GM23338 (cell line): ENCODE measurements around the gene BCKDK. TPM values are rescaled to one million over a fixed set of nuclear protein-coding genes. Genes with fewer than 3 reads are reported as not detected.

ENCODE experiments used
- ATAC-seq: fragments of 200-7000 bp; cut with Tn5 transposase; 3 replicates; pipeline ENCODE4 v1.9.1; 2020
- DNase-seq: peaks from one replicate; pipeline ENCODE4 v3.0.0-alpha.2; 2015; ENCODE audit warnings: low spot score
- H2AFZ ChIP-seq: fragments of 200-600 bp; sonication (generic); 2 replicates; pipeline ENCODE4 v1.8.0; 2016; ENCODE audit warnings: antibody characterized with exemption, mild to moderate bottlenecking, moderate library complexity
- H3F3A ChIP-seq: fragments of 200-600 bp; sonication (generic); replicated peaks from 2 replicates; pipeline ENCODE4 v1.8.0; 2017; ENCODE audit warnings: antibody characterized with exemption, mixed run types, low read depth
- H3K27ac ChIP-seq: fragments of 200-600 bp; sonication (generic); 2 replicates; pipeline ENCODE4 v1.6.1; 2016; ENCODE audit warnings: low read depth
- H3K27me3 ChIP-seq: fragments of 200-600 bp; sonication (generic); 2 replicates; pipeline ENCODE4 v1.8.0; 2016; ENCODE audit warnings: mild to moderate bottlenecking, mixed run types, moderate library complexity; ENCODE audit not compliant: insufficient read depth
- H3K36me3 ChIP-seq: fragments of 200-600 bp; sonication (generic); 2 replicates; pipeline ENCODE4 v1.8.0; 2016; ENCODE audit warnings: mild to moderate bottlenecking; ENCODE audit not compliant: insufficient read depth
- H3K4me1 ChIP-seq: fragments of 200-600 bp; sonication (generic); 2 replicates; pipeline ENCODE4 v1.8.0; 2016; ENCODE audit warnings: mild to moderate bottlenecking, moderate library complexity; ENCODE audit not compliant: insufficient read depth
- H3K4me2 ChIP-seq: fragments of 200-600 bp; sonication (generic); 2 replicates; pipeline ENCODE4 v1.7.1; 2017; ENCODE audit warnings: mixed run types
- H3K4me3 ChIP-seq: fragments of 200-600 bp; sonication (generic); 2 replicates; pipeline ENCODE4 v1.6.1; 2016; ENCODE audit warnings: mixed run types
- H3K79me2 ChIP-seq: fragments of 200-600 bp; sonication (generic); replicated peaks from 2 replicates; pipeline ENCODE4 v1.8.0; 2017; ENCODE audit warnings: mild to moderate bottlenecking; ENCODE audit not compliant: insufficient read depth
- H3K9me2 ChIP-seq: fragments of 200-600 bp; sonication (generic); 2 replicates; pipeline ENCODE4 v1.8.0; 2017; ENCODE audit not compliant: insufficient read depth
- H4K20me1 ChIP-seq: fragments of 200-600 bp; sonication (generic); replicated peaks from 2 replicates; pipeline ENCODE4 v1.8.0; 2017; ENCODE audit warnings: mild to moderate bottlenecking; ENCODE audit not compliant: insufficient read depth
- H3K27ac Mint-ChIP-seq: 2 replicates; pipeline ENCODE4 v1.8.0; 2020; ENCODE audit warnings: inconsistent platforms, mild to moderate bottlenecking, moderate library complexity, mixed read lengths
- H3K27me3 Mint-ChIP-seq: 3 replicates; pipeline ENCODE4 v1.8.0; 2022; ENCODE audit warnings: low read depth, mild to moderate bottlenecking, moderate library complexity, mixed read lengths, inconsistent platforms; ENCODE audit not compliant: insufficient read depth, poor library complexity
- H3K36me3 Mint-ChIP-seq: 3 replicates; pipeline ENCODE4 v1.8.0; 2021; ENCODE audit warnings: low read depth, mild to moderate bottlenecking, inconsistent platforms, moderate library complexity, mixed read lengths
- H3K4me1 Mint-ChIP-seq: 3 replicates; pipeline ENCODE4 v1.8.0; 2020; ENCODE audit warnings: mild to moderate bottlenecking, inconsistent platforms, mixed read lengths
- H3K4me3 Mint-ChIP-seq: 3 replicates; pipeline ENCODE4 v1.8.0; 2021; ENCODE audit warnings: moderate library complexity, mild to moderate bottlenecking, inconsistent platforms, mixed read lengths
- H3K9me3 Mint-ChIP-seq: 3 replicates; pipeline ENCODE4 v1.8.0; 2020; ENCODE audit warnings: moderate library complexity, mild to moderate bottlenecking, inconsistent platforms, mixed read lengths
- EZH2phosphoT487 ChIP-seq: fragments of 200-600 bp; sonication (generic); IDR thresholded peaks from one replicate; pipeline ENCODE4 v1.8.1; 2018; ENCODE audit warnings: antibody characterized with exemption; ENCODE audit not compliant: unreplicated experiment
- NANOG ChIP-seq: IDR thresholded peaks from 2 replicates; pipeline ENCODE4 v1.6.1; 2016; ENCODE audit warnings: antibody characterized with exemption, borderline replicate concordance
- STAT1 ChIP-seq: IDR thresholded peaks from one replicate; pipeline ENCODE4 v1.6.1; 2016; ENCODE audit warnings: antibody characterized with exemption; ENCODE audit not compliant: unreplicated experiment
- ZNF114 ChIP-seq: fragments of 250-450 bp; sonication (Bioruptor Pico); IDR thresholded peaks from 2 replicates; pipeline ENCODE4 v1.5.0; 2020; ENCODE audit warnings: mild to moderate bottlenecking, moderate library complexity
- ZNF331 ChIP-seq: fragments of 250-450 bp; sonication (Bioruptor Pico); IDR thresholded peaks from 2 replicates; pipeline ENCODE4 v1.5.0; 2020; ENCODE audit warnings: low read depth, mild to moderate bottlenecking, moderate library complexity
- polyA plus RNA-seq: library from polyadenylated mRNA; unstranded; fragments of >200 nt; fragmentation: Nextera tagmentation; extraction: Ambion mirVana; gene quantifications from 2 replicates; pipeline ENCODE4 v1.2.1, GENCODE V29; 2016
- total RNA-seq: library from RNA; depleted of rRNA; stranded (reverse); fragments of >200 nt; shearing (Covaris generic); gene quantifications from 2 replicates; pipeline ENCODE4 v1.2.3, GENCODE V29; 2014
- TF ChIP-seq, protein P1 (sequence below): fragments of 250-450 bp; sonication (Bioruptor Pico); IDR thresholded peaks from 2 replicates; pipeline ENCODE4 v1.5.0; 2020; ENCODE audit warnings: mild to moderate bottlenecking, moderate library complexity
- TF ChIP-seq, protein P2 (sequence below): IDR thresholded peaks from 2 replicates; pipeline ENCODE4 v1.6.1; 2016; ENCODE audit warnings: antibody characterized with exemption

BCKDK gene
- total and polyA plus RNA-seq, 2 experiments from 2014 or later = 36.1 to 58.9 TPM

DNA sequence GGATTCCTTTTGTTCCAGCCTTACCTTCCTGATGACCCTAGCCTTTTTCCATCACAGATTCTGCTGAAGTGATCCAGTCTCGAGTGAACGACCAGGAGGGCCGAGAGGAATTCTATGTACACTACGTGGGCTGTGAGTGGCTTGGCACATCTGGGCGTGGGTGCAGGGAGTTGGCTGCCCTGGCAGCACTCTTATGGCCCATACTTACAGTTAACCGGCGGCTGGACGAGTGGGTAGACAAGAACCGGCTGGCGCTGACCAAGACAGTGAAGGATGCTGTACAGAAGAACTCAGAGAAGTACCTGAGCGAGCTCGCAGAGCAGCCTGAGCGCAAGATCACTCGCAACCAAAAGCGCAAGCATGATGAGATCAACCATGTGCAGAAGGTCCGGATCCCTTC, 11.9 kb downstream of the BCKDK start (continued):
- TF ChIP-seq, protein P1, sequence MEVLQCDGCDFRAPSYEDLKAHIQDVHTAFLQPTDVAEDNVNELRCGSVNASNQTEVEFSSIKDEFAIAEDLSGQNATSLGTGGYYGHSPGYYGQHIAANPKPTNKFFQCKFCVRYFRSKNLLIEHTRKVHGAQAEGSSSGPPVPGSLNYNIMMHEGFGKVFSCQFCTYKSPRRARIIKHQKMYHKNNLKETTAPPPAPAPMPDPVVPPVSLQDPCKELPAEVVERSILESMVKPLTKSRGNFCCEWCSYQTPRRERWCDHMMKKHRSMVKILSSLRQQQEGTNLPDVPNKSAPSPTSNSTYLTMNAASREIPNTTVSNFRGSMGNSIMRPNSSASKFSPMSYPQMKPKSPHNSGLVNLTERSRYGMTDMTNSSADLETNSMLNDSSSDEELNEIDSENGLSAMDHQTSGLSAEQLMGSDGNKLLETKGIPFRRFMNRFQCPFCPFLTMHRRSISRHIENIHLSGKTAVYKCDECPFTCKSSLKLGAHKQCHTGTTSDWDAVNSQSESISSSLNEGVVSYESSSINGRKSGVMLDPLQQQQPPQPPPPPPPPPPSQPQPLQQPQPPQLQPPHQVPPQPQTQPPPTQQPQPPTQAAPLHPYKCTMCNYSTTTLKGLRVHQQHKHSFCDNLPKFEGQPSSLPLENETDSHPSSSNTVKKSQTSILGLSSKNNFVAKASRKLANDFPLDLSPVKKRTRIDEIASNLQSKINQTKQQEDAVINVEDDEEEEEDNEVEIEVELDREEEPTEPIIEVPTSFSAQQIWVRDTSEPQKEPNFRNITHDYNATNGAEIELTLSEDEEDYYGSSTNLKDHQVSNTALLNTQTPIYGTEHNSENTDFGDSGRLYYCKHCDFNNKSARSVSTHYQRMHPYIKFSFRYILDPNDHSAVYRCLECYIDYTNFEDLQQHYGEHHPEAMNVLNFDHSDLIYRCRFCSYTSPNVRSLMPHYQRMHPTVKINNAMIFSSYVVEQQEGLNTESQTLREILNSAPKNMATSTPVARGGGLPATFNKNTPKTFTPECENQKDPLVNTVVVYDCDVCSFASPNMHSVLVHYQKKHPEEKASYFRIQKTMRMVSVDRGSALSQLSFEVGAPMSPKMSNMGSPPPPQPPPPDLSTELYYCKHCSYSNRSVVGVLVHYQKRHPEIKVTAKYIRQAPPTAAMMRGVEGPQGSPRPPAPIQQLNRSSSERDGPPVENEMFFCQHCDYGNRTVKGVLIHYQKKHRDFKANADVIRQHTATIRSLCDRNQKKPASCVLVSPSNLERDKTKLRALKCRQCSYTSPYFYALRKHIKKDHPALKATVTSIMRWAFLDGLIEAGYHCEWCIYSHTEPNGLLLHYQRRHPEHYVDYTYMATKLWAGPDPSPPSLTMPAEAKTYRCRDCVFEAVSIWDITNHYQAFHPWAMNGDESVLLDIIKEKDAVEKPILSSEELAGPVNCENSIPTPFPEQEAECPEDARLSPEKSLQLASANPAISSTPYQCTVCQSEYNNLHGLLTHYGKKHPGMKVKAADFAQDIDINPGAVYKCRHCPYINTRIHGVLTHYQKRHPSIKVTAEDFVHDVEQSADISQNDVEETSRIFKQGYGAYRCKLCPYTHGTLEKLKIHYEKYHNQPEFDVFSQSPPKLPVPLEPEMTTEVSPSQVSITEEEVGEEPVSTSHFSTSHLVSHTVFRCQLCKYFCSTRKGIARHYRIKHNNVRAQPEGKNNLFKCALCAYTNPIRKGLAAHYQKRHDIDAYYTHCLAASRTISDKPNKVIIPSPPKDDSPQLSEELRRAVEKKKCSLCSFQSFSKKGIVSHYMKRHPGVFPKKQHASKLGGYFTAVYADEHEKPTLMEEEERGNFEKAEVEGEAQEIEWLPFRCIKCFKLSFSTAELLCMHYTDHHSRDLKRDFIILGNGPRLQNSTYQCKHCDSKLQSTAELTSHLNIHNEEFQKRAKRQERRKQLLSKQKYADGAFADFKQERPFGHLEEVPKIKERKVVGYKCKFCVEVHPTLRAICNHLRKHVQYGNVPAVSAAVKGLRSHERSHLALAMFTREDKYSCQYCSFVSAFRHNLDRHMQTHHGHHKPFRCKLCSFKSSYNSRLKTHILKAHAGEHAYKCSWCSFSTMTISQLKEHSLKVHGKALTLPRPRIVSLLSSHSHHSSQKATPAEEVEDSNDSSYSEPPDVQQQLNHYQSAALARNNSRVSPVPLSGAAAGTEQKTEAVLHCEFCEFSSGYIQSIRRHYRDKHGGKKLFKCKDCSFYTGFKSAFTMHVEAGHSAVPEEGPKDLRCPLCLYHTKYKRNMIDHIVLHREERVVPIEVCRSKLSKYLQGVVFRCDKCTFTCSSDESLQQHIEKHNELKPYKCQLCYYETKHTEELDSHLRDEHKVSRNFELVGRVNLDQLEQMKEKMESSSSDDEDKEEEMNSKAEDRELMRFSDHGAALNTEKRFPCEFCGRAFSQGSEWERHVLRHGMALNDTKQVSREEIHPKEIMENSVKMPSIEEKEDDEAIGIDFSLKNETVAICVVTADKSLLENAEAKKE (CRISPR knock-in tag) = no peak
- TF ChIP-seq STAT1 (no peak), NANOG (no peak)
- TF ChIP-seq, protein P2, sequence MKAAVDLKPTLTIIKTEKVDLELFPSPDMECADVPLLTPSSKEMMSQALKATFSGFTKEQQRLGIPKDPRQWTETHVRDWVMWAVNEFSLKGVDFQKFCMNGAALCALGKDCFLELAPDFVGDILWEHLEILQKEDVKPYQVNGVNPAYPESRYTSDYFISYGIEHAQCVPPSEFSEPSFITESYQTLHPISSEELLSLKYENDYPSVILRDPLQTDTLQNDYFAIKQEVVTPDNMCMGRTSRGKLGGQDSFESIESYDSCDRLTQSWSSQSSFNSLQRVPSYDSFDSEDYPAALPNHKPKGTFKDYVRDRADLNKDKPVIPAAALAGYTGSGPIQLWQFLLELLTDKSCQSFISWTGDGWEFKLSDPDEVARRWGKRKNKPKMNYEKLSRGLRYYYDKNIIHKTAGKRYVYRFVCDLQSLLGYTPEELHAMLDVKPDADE = no peak

DNA sequence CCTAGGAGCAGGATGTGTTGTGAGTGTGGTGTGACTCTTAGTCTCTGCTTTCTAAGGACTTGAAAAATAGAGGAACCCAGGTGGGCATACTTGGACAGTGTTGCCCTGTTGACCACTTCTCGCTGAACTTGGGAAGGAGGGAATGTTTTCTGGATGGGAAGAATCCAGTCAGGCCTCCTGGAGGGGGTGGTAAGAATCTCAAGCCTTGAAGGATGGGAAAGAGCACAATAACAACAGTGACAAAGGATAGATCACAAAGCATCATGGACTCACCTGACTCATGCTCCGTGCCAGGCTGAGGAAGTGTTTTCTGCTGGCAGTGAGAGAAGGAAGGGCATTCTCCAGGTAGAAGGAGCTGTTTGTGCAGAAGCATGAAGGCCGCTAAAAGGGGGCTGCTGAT, 17.7 kb downstream of the BCKDK start:
- Histone ChIP-seq H3K27me3 (no peaks in the 10 kb centered on the region), H3K79me2 (no peaks in the 10 kb centered on the region), H3K4me3 (no peak overlapping the region), H3F3A (no peaks in the 10 kb centered on the region; the same call in 1 of the 2 replicates), H3K27ac (no peak overlapping the region), H3K9me2 (no peaks in the 10 kb centered on the region), H3K4me1 (peaks cover 4% of the 10 kb centered on the region; the same call in 1 of the 2 replicates), H4K20me1 (no peaks in the 10 kb centered on the region; the same call in 1 of the 2 replicates), H3K4me2 (no peak overlapping the region), H2AFZ (no peak overlapping the region), H3K36me3 (peaks cover 23% of the 10 kb centered on the region)
- peaks cover 2% of the 10 kb centered on the region; the same call in 1 of the 3 replicates for H3K9me3 Mint-ChIP-seq
- H3K27me3 Mint-ChIP-seq = peaks cover 5% of the 10 kb centered on the region
- H3K4me1 Mint-ChIP-seq = peaks cover 10% of the 10 kb centered on the region
- no peak overlapping the region for H3K4me3 Mint-ChIP-seq
- no peak for DNase-seq
- peak overlapping the region; percentile 30; the same call in 1 of the 2 replicates for H3K27ac Mint-ChIP-seq
- H3K36me3 Mint-ChIP-seq = peaks cover 39% of the 10 kb centered on the region
- TF ChIP-seq ZNF114 (CRISPR knock-in tag) (no peak), ZNF331 (CRISPR knock-in tag) (no peak), EZH2phosphoT487 (no peak)
- no peak for ATAC-seq
